Body of pancreas (tissue), 4 donors: ENCODE measurements around the gene DUS2. TPM values are rescaled to one million over a fixed set of nuclear protein-coding genes. Genes with fewer than 3 reads are reported as not detected.

Experiments used
- ATAC-seq: fragments of 150-250 bp; one replicate; pipeline ENCODE4 v1.9.1; 2016
- DNase-seq, 4 donors: peaks; one replicate each; pipeline ENCODE4 v3.0.0-alpha.2; 2019
- H3K27ac ChIP-seq, 4 donors: fragments of 200-600 bp; sonication (generic); 1 replicate in 3 of 4; 2 replicates in 1 of 4; pipeline versions ENCODE4 v1.5.1 to v1.6.1; 2016 to 2019; ENCODE audit warnings: mild to moderate bottlenecking in 1 of 4, mixed read lengths in 1 of 4, moderate library complexity in 1 of 4
- H3K27me3 ChIP-seq, 2 donors: fragments of 200-600 bp; sonication (generic); one replicate each; pipeline ENCODE4 v1.6.0; 2016; ENCODE audit warnings: mild to moderate bottlenecking in 1 of 2
- H3K36me3 ChIP-seq, 2 donors: fragments of 200-600 bp; sonication (generic); replicated peaks in 1 of 2; 2 replicates each; pipeline ENCODE4 v1.5.1; 2016; ENCODE audit warnings: low read depth in 2 of 2; ENCODE audit not compliant: insufficient read depth in 1 of 2
- H3K4me1 ChIP-seq: fragments of 200-600 bp; sonication (generic); one replicate; pipeline ENCODE4 v1.6.0; 2016
- H3K4me3 ChIP-seq, 2 donors: fragments of 200-600 bp; sonication (generic); 1 replicate in 1 of 2; 2 replicates in 1 of 2; pipeline ENCODE4 v1.5.1; 2016 to 2019
- H3K9me3 ChIP-seq, 3 donors: fragments of 200-600 bp; sonication (generic); 1 replicate in 2 of 3; 2 replicates in 1 of 3; pipeline ENCODE4 v1.5.1; 2016
- POLR2A ChIP-seq, 3 donors: fragments of 450-650 bp; IDR thresholded peaks; one replicate each; pipeline ENCODE4 v1.6.1; 2016; ENCODE audit warnings: antibody characterized with exemption in 3 of 3, mild to moderate bottlenecking in 2 of 3
- WGBS, 2 donors: methylation state at CpG; one replicate each; pipeline ENCODE4 v1.1.5; 2017; 5-methylcytosine and 5-hydroxymethylcytosine counted together
- intact Hi-C: fragments of 100-400 bp; cut with DNase I; formaldehyde crosslinking; loops from one replicate; pipeline ENCODE4 v1.15.1; 2023
- total RNA-seq, 2 donors: library from RNA; depleted of rRNA; stranded (reverse); fragments of >200 nt; gene quantifications; one replicate each; pipeline ENCODE4 v1.1.0, GENCODE V29; 2016
- TF ChIP-seq, protein P1 (sequence below), 7 experiments: fragments of 450-650 bp in 4 of 7; fragments of 200-600 bp in 3 of 7; sonication (generic) in 3 of 7; IDR thresholded peaks; one replicate each; pipeline ENCODE4 v1.5.1; 2016 to 2019; ENCODE audit warnings: antibody characterized with exemption in 7 of 7

The DUS2 gene
- total RNA-seq, 2 donors from 2014 or later = 3.1 to 3.6 TPM

DNA sequence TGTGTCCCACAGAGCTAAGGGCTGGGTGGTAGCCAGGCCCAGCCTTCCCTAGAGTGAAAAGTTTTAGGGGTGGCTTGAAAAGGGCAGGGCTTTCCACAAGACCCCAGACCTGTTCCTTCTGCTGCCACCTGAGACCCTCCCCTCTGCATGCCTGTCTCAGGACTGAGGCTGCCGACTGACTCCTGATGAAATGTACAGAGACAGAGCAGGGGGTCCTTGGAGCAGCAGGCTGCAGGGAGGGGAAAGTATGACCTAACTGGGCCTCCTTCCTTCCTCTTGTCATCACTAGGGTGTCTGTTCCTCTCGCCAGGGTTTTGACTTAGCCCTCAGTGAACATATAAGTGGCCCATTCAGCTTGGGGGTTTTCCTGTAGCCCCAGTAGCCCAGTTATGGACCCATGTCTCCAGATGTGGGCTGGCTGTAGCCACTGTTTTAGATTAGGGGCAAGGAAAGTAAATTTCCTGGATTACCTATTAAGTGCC, 47.2 kb downstream of the DUS2 start:
- intact Hi-C loops = no loop called here
- WGBS, 2 donors = 73 to 96% methylated on average over 2 of the region's 2 CpGs
- DNase-seq (no peak), ATAC-seq (no peak)
- peaks cover 0 to 4% of the 10 kb centered on the region in 2 donors for H3K36me3 ChIP-seq
- peaks cover 7% of the 10 kb centered on the region for H3K4me1 ChIP-seq
- TF ChIP-seq POLR2A (IDR thresholded peaks at IDR 0.05) = no peak
- TF ChIP-seq, protein P1, sequence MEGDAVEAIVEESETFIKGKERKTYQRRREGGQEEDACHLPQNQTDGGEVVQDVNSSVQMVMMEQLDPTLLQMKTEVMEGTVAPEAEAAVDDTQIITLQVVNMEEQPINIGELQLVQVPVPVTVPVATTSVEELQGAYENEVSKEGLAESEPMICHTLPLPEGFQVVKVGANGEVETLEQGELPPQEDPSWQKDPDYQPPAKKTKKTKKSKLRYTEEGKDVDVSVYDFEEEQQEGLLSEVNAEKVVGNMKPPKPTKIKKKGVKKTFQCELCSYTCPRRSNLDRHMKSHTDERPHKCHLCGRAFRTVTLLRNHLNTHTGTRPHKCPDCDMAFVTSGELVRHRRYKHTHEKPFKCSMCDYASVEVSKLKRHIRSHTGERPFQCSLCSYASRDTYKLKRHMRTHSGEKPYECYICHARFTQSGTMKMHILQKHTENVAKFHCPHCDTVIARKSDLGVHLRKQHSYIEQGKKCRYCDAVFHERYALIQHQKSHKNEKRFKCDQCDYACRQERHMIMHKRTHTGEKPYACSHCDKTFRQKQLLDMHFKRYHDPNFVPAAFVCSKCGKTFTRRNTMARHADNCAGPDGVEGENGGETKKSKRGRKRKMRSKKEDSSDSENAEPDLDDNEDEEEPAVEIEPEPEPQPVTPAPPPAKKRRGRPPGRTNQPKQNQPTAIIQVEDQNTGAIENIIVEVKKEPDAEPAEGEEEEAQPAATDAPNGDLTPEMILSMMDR (IDR thresholded peaks at IDR 0.05) = no peak
- no peak overlapping the region for H3K27ac ChIP-seq
- no peak overlapping the region for H3K4me3 ChIP-seq
- H3K9me3 ChIP-seq = no peaks in the 10 kb centered on the region
- H3K27me3 ChIP-seq = no peaks in the 10 kb centered on the region

DNA sequence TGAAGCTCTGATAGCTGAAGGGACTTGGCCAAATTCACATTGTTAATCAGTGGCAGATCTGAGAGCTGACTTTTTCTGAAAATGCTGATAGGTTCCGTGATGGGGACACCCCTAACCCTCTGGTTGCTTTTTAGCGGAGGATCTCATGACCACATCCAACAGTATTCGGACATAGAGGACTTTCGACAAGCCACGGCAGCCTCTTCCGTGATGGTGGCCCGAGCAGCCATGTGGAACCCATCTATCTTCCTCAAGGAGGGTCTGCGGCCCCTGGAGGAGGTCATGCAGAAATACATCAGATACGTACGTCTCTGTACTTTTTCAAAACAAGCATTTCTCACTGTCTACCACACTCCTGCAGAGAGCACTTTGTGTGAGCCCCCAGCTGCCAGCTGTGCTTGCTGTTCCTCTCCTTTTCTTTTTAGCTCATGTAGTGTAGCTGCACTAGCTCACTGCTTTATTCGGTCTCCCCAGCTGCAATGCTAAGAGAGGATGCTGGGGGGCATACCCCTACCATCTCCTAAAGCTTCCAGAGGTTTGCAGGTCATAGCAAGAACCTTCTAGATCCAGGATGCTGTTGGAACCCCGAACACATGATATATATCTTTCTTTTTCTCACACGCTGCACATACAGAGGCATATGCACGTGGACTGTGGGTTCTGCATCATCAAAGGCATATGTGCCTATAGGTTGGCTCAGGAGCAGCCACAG, 47.9 kb downstream of the DUS2 start:
- Histone ChIP-seq H3K9me3 (no peaks in the 10 kb centered on the region), H3K36me3 (peaks cover 0 to 4% of the 10 kb centered on the region in 2 donors), H3K27ac (no peak overlapping the region), H3K4me3 (no peak overlapping the region), H3K4me1 (peaks cover 7% of the 10 kb centered on the region), H3K27me3 (no peaks in the 10 kb centered on the region)
- DNase-seq = no peak
- ATAC-seq = no peak
- WGBS, 2 donors = 81 to 85% methylated on average over 9 to 14 of the region's 14 CpGs
- TF ChIP-seq, protein P1 (IDR thresholded peaks at IDR 0.05) = no peak
- TF ChIP-seq POLR2A (IDR thresholded peaks at IDR 0.05) = no peak
- intact Hi-C loops = no loop called here

DNA sequence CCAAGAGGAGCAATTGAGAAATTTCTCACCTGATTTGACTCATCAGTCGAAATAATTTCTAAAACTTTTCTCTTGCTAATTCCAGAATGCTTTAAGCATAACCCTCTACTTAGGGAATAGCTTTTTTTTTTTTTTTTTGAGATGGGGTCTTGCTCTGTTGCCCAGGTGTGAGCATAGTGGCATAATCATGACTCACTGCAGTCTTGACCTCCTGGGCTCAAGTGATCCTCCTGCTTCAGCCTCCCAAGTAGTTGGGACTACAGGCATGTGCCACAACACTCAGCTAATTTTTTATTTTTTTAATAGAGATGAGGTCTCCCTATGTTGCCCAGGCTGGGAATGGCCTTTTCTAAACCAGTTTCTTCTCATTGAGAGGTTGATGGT, 48.4 kb downstream of the DUS2 start:
- DNase-seq (no peak), ATAC-seq (no peak)
- no peak for TF ChIP-seq POLR2A (IDR thresholded peaks at IDR 0.05)
- TF ChIP-seq, protein P1 (IDR thresholded peaks at IDR 0.05) = no peak
- Histone ChIP-seq H3K27ac (no peak overlapping the region), H3K4me1 (peaks cover 7% of the 10 kb centered on the region), H3K36me3 (peaks cover 0 to 6% of the 10 kb centered on the region in 2 donors), H3K27me3 (no peaks in the 10 kb centered on the region), H3K4me3 (no peak overlapping the region), H3K9me3 (no peaks in the 10 kb centered on the region)
- intact Hi-C loops = no loop called here
- 88 to 94% methylated on average over 1 of the region's 1 CpG for WGBS, 2 donors

DNA sequence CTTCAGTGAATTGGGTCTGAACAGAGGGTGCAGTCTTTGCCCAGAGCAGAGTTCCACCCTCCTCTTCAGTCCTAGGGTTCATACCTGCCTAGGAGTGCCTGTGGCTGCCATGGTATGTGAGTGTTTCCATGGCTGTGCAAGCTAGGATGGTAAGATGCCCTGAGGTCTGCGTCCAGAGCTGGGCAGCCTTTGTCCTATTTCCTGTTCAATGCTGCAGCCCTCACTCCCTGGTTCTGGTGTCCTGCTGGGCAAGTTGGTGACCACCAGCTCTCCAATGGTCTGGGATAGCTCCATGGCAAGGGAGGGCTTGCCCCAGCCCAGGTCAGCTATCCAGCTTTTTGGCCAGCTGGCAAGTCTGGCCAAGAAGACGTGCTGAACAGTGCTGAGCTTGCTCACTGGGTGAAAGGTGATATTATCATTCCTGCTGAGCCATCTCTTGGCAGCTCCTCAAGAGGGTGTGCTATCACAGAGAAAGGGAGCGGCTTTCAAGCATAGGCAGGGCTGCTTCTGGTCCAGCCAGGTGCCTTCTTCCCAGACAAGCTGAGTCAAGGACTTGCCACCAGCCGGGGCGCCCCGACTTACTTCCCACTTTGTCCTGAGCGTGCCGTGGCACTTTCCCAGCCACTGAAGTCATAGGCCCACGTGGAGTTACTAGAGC, 49.1 kb downstream of the DUS2 start:
- no peak overlapping the region for H3K27ac ChIP-seq
- H3K4me1 ChIP-seq = peaks cover 7% of the 10 kb centered on the region
- no peaks in the 10 kb centered on the region for H3K27me3 ChIP-seq
- WGBS, 2 donors = 71 to 82% methylated on average over 6 to 9 of the region's 9 CpGs
- DNase-seq (no peak), ATAC-seq (no peak)
- H3K9me3 ChIP-seq = no peaks in the 10 kb centered on the region
- intact Hi-C loops = no loop called here
- TF ChIP-seq, protein P1 (IDR thresholded peaks at IDR 0.05) = no peak
- peaks cover 0 to 6% of the 10 kb centered on the region in 2 donors for H3K36me3 ChIP-seq
- no peak overlapping the region for H3K4me3 ChIP-seq
